ENCODE data around the gene HRG.
"Not testable (repeated sequence)": the region's sequence is repeated elsewhere in the genome, so short reads cannot be mapped to it uniquely, and the experiment has no call there.

The HRG gene

DNA sequence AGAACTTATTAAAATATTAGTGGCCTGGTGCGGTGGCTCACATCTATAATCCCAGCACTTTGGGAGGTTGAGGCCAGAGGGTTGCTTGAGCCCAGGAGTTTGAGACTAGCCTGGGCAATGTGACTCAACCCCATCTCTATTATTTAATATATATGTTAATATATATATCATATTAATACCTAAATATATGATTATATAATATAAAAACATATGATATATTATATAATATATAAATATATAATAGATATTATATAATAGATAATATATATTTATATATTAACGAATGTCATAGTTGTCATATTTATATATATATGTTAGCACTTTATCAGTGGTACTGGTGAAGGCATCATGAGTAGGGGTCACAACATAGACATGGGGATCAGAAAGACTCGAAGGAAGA lies 5.2 kb downstream of the HRG start:
- no peak for TF ChIP-seq CTCF (IDR thresholded peaks at IDR 0.05; ENCODE audit: low read length, missing control alignments)
- no peak for DNase-seq (ENCODE audit: low read depth)
- no peak overlapping the region for H3K4me3 ChIP-seq (replicated peaks; ENCODE audit: low read depth, low read length)

GRCh38 chr3:186678604-186679003 lies 12.8 kb downstream of the HRG start:
- no peak for DNase-seq (ENCODE audit: low read depth)
- no peak overlapping the region for H3K4me3 ChIP-seq (replicated peaks; ENCODE audit: low read depth, low read length)
- TF ChIP-seq CTCF (IDR thresholded peaks at IDR 0.05; ENCODE audit: low read length, missing control alignments): no peak

DNA sequence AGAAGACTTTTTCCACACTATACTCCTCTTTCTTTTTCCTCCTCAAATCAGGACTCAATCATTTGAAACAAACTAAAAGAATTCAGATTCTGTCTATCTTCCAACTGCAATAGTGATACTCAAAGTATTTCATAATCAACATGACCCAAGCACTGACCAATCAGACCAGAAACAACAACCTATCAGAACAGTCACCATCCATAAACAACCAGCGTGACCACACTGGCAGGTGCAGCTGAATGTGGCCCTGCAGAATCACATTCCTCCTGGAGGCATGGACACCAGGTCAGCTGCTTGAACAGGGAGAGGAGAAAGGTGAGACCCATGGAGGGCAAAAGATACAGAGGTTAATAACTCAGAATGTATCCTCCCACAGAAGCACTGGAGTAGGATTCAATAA lies 13.3 kb downstream of the HRG start:
- no peak for TF ChIP-seq CTCF (IDR thresholded peaks at IDR 0.05; ENCODE audit: low read length, missing control alignments)
- DNase-seq (ENCODE audit: low read depth): no peak

GRCh38 chr3:186680869-186681268 lies 15.1 kb downstream of the HRG start:
- no peak for TF ChIP-seq CTCF (IDR thresholded peaks at IDR 0.05; ENCODE audit: low read length, missing control alignments)
- DNase-seq (ENCODE audit: low read depth): no peak
- H3K4me3 ChIP-seq (replicated peaks; ENCODE audit: low read depth, low read length): no peak overlapping the region

More for the DNA sequence above, 13.3 kb downstream of the HRG start:
- no peak overlapping the region for H3K4me3 ChIP-seq (replicated peaks; ENCODE audit: low read depth, low read length)

GRCh38 chr3:186682812-186683211 lies 17.0 kb downstream of the HRG start:
- DNase-seq (ENCODE audit: low read depth): no peak
- H3K4me3 ChIP-seq (replicated peaks; ENCODE audit: low read depth, low read length): no peak overlapping the region
- TF ChIP-seq CTCF (IDR thresholded peaks at IDR 0.05; ENCODE audit: low read length, missing control alignments): no peak

DNA sequence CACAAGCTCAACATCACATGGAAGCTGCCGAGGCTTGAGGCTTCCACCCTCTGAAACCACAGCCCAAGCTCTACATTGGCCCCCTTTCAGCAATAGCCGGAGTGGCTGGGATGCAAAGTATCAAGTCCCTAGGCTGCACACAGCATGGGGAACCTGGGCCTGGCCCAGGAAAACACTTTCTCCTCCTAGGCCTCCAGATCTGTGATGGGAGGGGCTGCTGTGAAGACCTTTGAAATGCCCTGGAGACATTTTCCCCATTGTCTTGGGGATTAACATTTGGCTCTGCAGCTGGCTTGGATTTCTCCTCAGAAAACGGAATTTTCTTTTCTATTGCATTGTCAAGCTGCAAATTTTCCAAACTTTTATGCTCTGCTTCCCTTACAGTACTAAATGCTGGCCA lies 18.2 kb downstream of the HRG start:
- no peak for DNase-seq (ENCODE audit: low read depth)
- TF ChIP-seq CTCF (IDR thresholded peaks at IDR 0.05; ENCODE audit: low read length, missing control alignments): no peak
- H3K4me3 ChIP-seq (replicated peaks; ENCODE audit: low read depth, low read length): no peak overlapping the region

GRCh38 chr3:186686475-186686874 lies 20.7 kb downstream of the HRG start:
- not testable (repeated sequence) for DNase-seq (ENCODE audit: low read depth); H3K4me3 ChIP-seq (replicated peaks; ENCODE audit: low read depth, low read length)

Measured in fibroblast of pulmonary artery (primary cell).